Measurements from ENCODE around the gene SLC17A8.
"Not testable (repeated sequence)": the region's sequence is repeated elsewhere in the genome, so short reads cannot be mapped to it uniquely, and the experiment has no call there.

SLC17A8 gene

DNA sequence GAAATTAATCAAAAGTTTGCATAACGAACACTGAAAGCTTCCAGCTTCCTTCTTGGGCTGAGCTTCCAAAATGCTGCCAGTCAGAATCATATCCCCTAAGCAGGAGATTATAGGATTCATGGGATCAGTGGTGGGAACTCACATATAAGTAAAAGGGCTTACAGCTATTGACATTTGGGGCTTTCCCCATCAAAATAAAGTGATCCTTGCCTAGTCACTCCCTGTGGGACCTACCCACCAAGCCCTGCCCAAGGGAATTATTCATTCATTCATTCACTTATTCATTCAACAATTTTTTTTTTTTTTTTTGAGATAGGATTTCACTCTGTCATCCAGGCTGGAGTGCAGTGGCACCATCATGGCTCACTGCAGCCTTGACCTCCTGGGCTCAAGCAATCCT, 69.3 kb downstream of the SLC17A8 start:
- FAIRE-seq (no peak), DNase-seq (ENCODE audit: insufficient read length, low spot score) (no peak)
- TF ChIP-seq POLR2A (IDR thresholded peaks at IDR 0.05; ENCODE audit: low read depth, low read length): no peak

- FAIRE-seq (peak; percentile 83), DNase-seq (ENCODE audit: insufficient read length, low spot score) (peak; percentile 76)
- no peak for TF ChIP-seq POLR2A (IDR thresholded peaks at IDR 0.05; ENCODE audit: low read depth, low read length)
Measured at GRCh38 chr12:100427078-100427477, 70.2 kb downstream of the SLC17A8 start.

GRCh38 chr12:100430251-100430650, 73.4 kb downstream of the SLC17A8 start:
- not testable (repeated sequence) for FAIRE-seq; DNase-seq (ENCODE audit: insufficient read length, low spot score)

- FAIRE-seq: no peak
- TF ChIP-seq POLR2A (IDR thresholded peaks at IDR 0.05; ENCODE audit: low read depth, low read length): no peak
- DNase-seq (ENCODE audit: insufficient read length, low spot score): no peak
Measured at GRCh38 chr12:100433701-100434100, 76.8 kb downstream of the SLC17A8 start.

DNA sequence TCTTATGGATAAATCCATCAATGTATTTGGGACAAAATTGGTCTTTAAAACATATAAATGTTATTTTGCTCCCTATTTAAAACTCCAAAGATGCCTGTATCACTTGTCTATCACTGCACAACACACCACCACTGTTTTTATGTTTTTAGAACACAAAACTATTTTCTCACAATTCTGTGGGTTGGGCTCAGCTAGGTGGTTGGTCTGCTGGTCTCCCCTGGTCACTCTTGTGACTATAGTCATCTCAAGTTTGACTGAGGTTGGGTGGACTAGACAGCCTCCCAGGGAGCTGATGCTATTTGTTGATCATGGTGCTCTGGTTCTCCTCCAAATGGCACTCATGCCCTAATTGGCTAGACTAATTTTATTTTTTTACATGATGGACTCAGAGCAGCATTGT, 77.3 kb downstream of the SLC17A8 start:
- TF ChIP-seq POLR2A (IDR thresholded peaks at IDR 0.05; ENCODE audit: low read depth, low read length): no peak
- DNase-seq (ENCODE audit: insufficient read length, low spot score): no peak
- no peak for FAIRE-seq

GRCh38 chr12:100435957-100436356, 79.1 kb downstream of the SLC17A8 start:
- FAIRE-seq: no peak
- TF ChIP-seq POLR2A (IDR thresholded peaks at IDR 0.05; ENCODE audit: low read depth, low read length): no peak
- no peak for DNase-seq (ENCODE audit: insufficient read length, low spot score)

GRCh38 chr12:100437038-100437841, 80.4 kb downstream of the SLC17A8 start:
- FAIRE-seq (no peak), DNase-seq (ENCODE audit: insufficient read length, low spot score) (no peak)
- TF ChIP-seq POLR2A (IDR thresholded peaks at IDR 0.05; ENCODE audit: low read depth, low read length): no peak

- TF ChIP-seq POLR2A (IDR thresholded peaks at IDR 0.05; ENCODE audit: low read depth, low read length): no peak
- DNase-seq (ENCODE audit: insufficient read length, low spot score): no peak
- FAIRE-seq: no peak
Measured at GRCh38 chr12:100439797-100440196, 82.9 kb downstream of the SLC17A8 start.

- no peak for TF ChIP-seq POLR2A (IDR thresholded peaks at IDR 0.05; ENCODE audit: low read depth, low read length)
- DNase-seq (ENCODE audit: insufficient read length, low spot score): no peak
- no peak for FAIRE-seq
Measured at GRCh38 chr12:100442403-100442802, 85.5 kb downstream of the SLC17A8 start.

DNA sequence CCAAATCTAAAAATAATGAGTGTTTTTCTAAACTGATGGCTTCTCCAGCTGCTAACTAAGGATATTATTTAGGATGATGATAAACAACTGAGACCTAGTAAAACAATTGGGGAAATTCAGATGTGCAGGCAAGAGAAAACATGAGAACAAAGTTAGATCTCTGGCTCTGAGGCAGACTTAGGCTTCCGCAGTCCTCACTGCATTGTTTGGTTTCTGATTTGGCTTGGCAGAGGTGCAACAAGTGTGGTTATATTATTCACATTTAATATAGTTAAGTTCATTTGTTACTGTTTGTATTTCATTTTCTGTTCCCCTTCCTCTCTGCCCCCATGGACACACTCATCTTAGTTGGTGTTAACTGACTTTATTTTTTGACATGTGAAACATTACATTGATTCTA, 86.6 kb downstream of the SLC17A8 start:
- FAIRE-seq (no peak), DNase-seq (ENCODE audit: insufficient read length, low spot score) (no peak)
- no peak for TF ChIP-seq POLR2A (IDR thresholded peaks at IDR 0.05; ENCODE audit: low read depth, low read length)

GRCh38 chr12:100445081-100445481, 88.2 kb downstream of the SLC17A8 start:
- FAIRE-seq: no peak
- TF ChIP-seq POLR2A (IDR thresholded peaks at IDR 0.05; ENCODE audit: low read depth, low read length): no peak

GRCh38 chr12:100447381-100447780, 90.5 kb downstream of the SLC17A8 start:
- no peak for TF ChIP-seq POLR2A (IDR thresholded peaks at IDR 0.05; ENCODE audit: low read depth, low read length)
- DNase-seq (ENCODE audit: insufficient read length, low spot score) (no peak), FAIRE-seq (no peak)

More at GRCh38 chr12:100445081-100445481, 88.2 kb downstream of the SLC17A8 start:
- DNase-seq (ENCODE audit: insufficient read length, low spot score): no peak

- DNase-seq (ENCODE audit: insufficient read length, low spot score) (no peak), FAIRE-seq (no peak)
- no peak for TF ChIP-seq POLR2A (IDR thresholded peaks at IDR 0.05; ENCODE audit: low read depth, low read length)
Measured at GRCh38 chr12:100448656-100449055, 91.8 kb downstream of the SLC17A8 start.

DNA sequence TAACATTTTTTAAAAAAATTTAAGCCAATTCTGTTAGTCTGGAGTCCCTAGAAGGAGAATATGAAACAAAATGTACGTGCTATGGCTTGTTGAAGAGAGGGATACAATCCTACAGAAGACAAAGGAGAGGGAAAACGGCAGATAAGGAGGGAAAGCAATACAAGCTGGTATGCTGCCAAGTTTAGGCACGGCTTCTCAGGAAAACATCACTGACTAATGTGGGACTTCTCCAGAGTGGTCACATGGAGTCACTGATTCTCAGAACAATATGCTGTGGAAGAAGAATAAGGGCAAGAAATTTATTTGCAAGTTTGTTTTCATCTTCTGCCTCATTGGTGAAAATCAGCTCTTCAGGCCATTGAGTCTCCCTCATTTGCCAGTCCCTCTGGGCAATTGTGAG, 93.9 kb downstream of the SLC17A8 start:
- no peak for DNase-seq (ENCODE audit: insufficient read length, low spot score)
- no peak for FAIRE-seq
- TF ChIP-seq POLR2A (IDR thresholded peaks at IDR 0.05; ENCODE audit: low read depth, low read length): no peak

- DNase-seq (ENCODE audit: insufficient read length, low spot score): no peak
- TF ChIP-seq POLR2A (IDR thresholded peaks at IDR 0.05; ENCODE audit: low read depth, low read length): no peak
- no peak for FAIRE-seq
Measured at GRCh38 chr12:100453951-100454350, 97.1 kb downstream of the SLC17A8 start.
